Measurements from ENCODE around the gene TREM2. TPM values are rescaled to one million over a fixed set of nuclear protein-coding genes. Genes with fewer than 3 reads are reported as not detected.

Gene TREM2
- not detected for total RNA-seq

DNA sequence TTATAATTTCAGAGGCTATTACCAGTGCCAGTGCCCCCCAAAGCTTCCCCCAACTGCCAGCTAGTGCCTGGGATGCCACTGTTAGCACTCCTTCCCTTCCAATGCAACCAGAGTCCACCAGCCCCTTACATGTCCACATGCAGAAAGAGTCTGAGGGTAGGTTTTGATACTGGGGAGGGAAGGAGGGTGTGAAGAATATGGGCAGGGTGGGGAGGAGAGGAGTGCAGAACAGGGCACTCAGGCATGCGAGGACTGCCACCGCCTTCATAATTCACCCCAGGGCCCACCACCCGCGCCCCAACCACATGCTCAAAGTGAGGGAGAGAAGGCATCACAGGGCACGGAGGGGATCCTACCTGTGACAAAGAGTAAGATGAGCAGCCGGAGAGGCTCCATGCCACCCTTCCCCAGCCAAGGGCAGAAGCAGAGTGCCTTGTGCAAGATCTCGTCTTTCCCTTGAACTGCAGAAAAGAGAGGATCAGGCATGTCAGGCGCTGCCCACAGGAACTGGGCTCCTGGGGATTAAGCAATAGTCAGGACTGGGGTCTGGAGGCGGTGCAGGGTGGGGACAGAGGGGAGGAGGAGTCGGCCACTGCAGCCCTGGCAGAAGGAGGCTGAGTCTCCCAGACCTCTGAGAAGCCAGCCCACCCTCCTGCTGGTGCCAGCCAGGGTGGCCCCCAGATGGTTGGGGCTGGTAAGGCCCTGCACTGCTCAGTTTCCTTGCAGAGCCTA is at the start of gene TREM2:
TSS of gene TREM2 (minus strand) at position 430 of the 732 bp plus-strand sequence. CDS start at position 396, 34 bp downstream.
- H3K27me3 Mint-ChIP-seq = no peaks in the 10 kb centered on the region
- no peak for DNase-seq
- H3K4me3 Mint-ChIP-seq = no peak within 1 kb of the TSS
- no peaks in the 10 kb centered on the region for H3K36me3 Mint-ChIP-seq (ENCODE audit: low read depth)
- POLR2A ChIA-PET = no interaction called here
- ATAC-seq = no peak
- CTCF ChIA-PET = interaction anchor here (0.7 kb wide), 1 partner anchor 20 kb away, joined by 4 read pairs; no protein-coding TSS in a partner anchor
- H3K9me3 Mint-ChIP-seq (ENCODE audit: low read depth) = no peaks in the 10 kb centered on the region
- no peak within 1 kb of the TSS for H3K27ac Mint-ChIP-seq
- intact Hi-C loops (cut with DNase I, micrococcal nuclease) = no loop called here
- no peaks in the 10 kb centered on the region for H3K4me1 Mint-ChIP-seq

DNA sequence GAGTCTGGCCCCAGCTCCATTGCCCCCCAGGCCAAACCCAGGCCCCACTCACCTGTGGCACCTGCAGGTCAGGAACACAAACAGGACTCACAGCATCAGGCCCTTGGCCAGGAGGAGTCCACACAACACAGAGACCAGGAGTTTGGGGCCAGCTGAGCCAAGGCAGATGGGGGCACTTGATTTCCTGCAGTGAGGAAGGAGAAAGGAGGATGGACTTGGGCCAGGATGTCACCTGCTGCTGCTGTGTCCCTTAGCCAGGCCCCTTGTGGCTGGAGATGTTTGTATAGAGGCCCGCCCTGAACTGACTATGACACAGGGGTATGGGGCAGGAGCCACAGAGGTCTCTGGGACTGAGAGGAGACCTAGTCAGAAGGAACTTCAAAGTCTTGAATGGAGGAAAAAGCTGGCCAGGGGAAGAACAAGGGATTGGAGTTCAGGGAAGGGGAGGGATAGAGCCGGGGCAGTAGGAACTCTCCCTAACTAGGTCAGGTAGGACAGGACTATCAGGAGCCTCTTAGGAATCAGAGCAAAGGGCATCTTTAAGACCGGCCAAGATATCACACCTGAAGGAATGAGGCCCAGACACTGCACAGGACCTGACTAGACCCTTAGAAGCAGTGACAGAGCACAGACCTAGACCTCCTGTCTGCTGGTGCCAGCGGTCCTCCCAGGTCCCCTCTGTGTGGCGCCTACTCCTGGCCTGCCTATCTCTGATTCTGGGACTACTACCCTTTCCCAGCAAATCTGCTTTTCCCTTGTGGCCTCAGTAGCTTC is 46.8 kb upstream of the TREM2 start:
- intact Hi-C loops (cut with DNase I, micrococcal nuclease) = no loop called here
- Mint-ChIP-seq H3K27ac (no peak overlapping the region), H3K4me3 (no peak overlapping the region), H3K4me1 (peaks cover 3% of the 10 kb centered on the region), H3K27me3 (no peaks in the 10 kb centered on the region), H3K36me3 (ENCODE audit: low read depth) (peaks cover 5% of the 10 kb centered on the region), H3K9me3 (ENCODE audit: low read depth) (peaks cover 8% of the 10 kb centered on the region)
- DNase-seq (no peak), ATAC-seq (no peak)
- CTCF ChIA-PET = no interaction called here
- POLR2A ChIA-PET = no interaction called here

DNA sequence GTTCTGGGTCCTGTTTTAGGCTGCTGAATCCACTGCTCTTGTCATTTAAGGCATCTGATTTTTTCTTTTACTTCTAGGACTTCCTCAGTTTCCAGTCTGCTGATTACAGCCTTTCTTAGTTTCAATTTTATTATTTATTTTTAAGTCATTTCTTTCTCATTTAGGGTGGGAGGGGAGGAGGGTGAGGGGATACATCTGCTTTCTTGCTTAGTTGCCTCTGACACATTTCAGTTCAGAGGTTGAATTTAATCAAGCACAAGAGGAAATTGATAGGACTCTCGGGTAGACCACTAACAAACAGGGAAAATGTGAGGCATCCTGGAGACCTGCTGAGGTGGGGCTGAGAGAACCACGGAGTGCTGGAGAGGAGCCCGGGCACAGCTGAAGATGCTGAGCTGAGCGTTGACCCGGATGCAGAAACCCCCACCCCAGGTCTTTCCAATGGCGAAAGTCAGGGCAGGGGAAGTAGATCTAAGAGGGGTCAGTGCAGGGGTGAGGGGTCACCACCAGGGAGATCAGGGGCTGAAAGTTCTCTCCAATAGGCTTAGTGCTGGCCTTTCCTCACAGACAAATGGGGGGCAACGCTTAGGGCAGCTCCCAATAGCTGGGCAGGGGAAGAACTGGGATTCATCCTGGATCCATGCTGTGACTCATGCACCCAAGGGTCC is 45.7 kb upstream of the TREM2 start:
- H3K9me3 Mint-ChIP-seq (ENCODE audit: low read depth) = no peaks in the 10 kb centered on the region
- peak; percentile 53 for ATAC-seq
- no peak overlapping the region for H3K27ac Mint-ChIP-seq
- H3K27me3 Mint-ChIP-seq = no peaks in the 10 kb centered on the region
- peaks cover 3% of the 10 kb centered on the region for H3K4me1 Mint-ChIP-seq
- ChIA-PET POLR2A (no interaction called here), CTCF (interaction anchor here (0.9 kb wide), 1 partner anchor 99 kb away, joined by 3 read pairs; no protein-coding TSS in a partner anchor)
- H3K36me3 Mint-ChIP-seq (ENCODE audit: low read depth) = no peaks in the 10 kb centered on the region
- intact Hi-C loops (cut with DNase I, micrococcal nuclease) = no loop called here
- no peak overlapping the region for H3K4me3 Mint-ChIP-seq
- DNase-seq = no peak

DNA sequence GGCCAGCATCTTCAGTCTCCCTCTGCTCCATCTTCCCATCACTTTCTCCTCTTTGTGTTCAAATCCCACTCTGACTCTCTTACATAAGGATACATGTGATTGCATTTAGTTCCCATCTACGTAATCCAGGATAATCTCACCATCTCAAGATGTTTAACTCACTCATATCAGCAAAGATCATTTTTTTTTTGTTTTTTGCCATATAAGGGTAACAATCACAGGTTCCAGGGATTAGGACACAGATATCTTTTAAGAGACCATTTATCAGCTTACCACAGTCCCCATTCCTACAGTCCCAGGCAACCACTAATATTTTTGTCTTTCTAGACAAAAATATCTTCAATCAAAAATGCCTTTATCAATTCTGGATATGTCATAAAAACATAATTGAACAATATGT is 41.2 kb upstream of the TREM2 start:
- Mint-ChIP-seq H3K27me3 (no peaks in the 10 kb centered on the region), H3K4me1 (peaks cover 39% of the 10 kb centered on the region), H3K36me3 (ENCODE audit: low read depth) (peaks cover 2% of the 10 kb centered on the region), H3K4me3 (no peak overlapping the region), H3K27ac (no peak overlapping the region), H3K9me3 (ENCODE audit: low read depth) (no peaks in the 10 kb centered on the region)
- intact Hi-C loops (cut with DNase I, micrococcal nuclease) = no loop called here
- ChIA-PET POLR2A (no interaction called here), CTCF (no interaction called here)
- DNase-seq (no peak), ATAC-seq (no peak)

DNA sequence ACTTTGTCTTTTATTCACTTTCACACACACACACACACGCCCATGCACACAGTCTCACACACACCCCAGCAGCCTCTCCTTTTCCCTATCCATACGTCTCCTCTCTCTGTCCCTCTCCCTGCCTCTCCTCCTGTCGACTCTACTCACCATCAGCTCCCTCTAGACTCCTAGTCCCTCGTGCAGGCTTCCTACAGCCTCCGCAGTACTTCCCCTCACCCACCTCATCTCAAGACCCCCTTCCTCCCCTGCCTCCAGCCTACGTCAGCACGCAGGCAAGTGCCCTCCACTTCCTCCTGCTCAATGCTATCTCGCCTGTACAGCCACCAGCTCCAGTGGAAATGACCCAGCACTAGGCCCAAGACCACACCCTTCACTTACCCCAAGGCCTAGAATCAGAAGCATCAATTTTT is 38.9 kb upstream of the TREM2 start:
- ATAC-seq = no peak
- POLR2A ChIA-PET = no interaction called here

DNA sequence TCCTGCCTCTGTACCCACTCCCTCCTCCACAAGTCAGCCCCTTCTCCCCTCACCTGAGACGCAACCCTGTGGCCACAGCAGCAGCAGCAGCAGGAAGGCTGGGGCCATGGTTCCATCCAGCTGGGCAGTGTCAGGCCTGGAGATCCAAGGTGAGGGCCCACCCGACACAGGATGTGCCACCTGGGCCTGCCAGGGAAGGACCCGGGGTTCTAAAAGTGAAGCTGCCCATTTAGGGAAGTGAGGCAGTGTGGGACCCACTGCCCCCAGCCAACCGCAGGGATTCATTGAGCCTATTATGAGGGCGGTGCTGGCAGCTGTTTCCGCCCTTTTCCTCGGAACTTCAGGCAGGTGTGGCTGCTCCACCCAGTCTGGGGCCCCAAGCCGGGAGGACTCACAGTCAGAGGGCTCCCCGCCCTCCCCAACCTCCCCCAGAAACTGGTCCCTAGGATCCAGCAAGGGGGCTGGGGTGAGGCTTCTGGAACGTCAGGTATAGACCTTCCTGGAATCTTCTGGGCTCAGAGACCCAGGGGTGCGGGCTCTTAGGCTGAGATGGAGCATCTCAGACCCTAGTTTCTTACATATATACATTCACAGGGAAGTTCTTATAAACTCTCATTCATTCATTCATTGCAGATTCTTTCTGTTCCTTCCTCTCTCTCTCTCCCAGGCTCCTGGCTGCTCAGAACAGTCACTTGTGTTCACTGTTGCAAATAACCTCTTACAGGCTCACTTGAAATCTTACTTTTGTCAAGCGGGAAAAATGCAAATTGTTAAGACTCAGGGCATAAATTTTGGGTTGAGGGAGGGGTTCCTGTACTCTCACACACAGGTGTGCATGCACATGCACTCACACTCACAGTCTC is 38.2 kb upstream of the TREM2 start, which contains the start of gene TREML2:
TSS of gene TREML2 (minus strand) at position 249 of the 863 bp plus-strand sequence. CDS start at position 108, 141 bp downstream.
- Mint-ChIP-seq H3K27ac (peak within 1 kb of the TSS; percentile 93), H3K4me3 (peak within 1 kb of the TSS; percentile 71), H3K4me1 (peaks cover 55% of the 10 kb centered on the region), H3K27me3 (no peaks in the 10 kb centered on the region), H3K9me3 (ENCODE audit: low read depth) (no peaks in the 10 kb centered on the region), H3K36me3 (ENCODE audit: low read depth) (peaks cover 2% of the 10 kb centered on the region)
- peak; percentile 13 for ATAC-seq
- POLR2A ChIA-PET = interaction anchor here (1.5 kb wide), 1 partner anchor 133 kb away, joined by 4 read pairs; no protein-coding TSS in a partner anchor
- DNase-seq = peak; percentile 62
- intact Hi-C loops (cut with DNase I, micrococcal nuclease) = loop anchor here in 1 of 2 experiments (1.0 kb wide), 1 partner anchor 129 kb away; the partner anchor contains the start of genes NFYA and OARD1
- CTCF ChIA-PET = interaction anchor here (1.0 to 3.0 kb wide), 5 partner anchors 9 to 127 kb away, joined by 3 to 15 read pairs (median 5); no protein-coding TSS in a partner anchor

More for the DNA sequence above, 38.9 kb upstream of the TREM2 start:
- Mint-ChIP-seq H3K27ac (peak overlapping the region; percentile 93), H3K9me3 (ENCODE audit: low read depth) (no peaks in the 10 kb centered on the region), H3K36me3 (ENCODE audit: low read depth) (peaks cover 2% of the 10 kb centered on the region), H3K4me1 (peaks cover 52% of the 10 kb centered on the region), H3K4me3 (peak overlapping the region; percentile 71), H3K27me3 (no peaks in the 10 kb centered on the region)
- intact Hi-C loops (cut with DNase I, micrococcal nuclease) = no loop called here
- DNase-seq = no peak
- CTCF ChIA-PET = interaction anchor here (0.6 to 1.1 kb wide), 3 partner anchors 10 to 131 kb away, joined by 3 to 6 read pairs (median 3); no protein-coding TSS in a partner anchor

DNA sequence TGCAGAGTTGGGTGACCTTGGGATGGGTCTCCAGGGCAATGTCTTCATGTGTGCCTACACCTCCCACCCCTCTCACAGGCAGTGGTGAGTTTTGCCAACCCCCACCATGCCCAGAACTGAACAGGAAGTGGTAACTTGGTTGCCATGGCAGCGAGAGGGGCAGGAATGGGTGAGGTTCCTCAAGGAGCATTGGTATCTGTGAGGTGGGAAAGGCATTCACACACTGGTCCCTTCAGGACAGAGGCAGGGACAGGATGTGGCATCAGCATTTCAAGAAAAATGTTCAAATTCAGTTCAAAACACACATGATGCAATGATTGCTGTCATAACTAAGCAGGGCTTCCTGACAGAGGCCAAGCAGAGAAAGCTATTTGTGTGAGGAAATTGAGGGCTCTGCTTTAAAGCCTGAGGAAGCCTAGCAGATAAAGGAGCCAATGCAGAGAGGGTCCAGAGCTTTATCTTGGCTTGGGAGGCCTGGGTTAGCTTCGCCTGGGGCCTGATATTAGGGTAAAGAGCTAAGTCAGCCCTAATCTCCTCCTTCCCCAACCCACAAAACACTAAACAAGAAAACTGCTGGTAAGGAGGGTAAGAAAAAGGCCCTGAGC is 37.5 kb upstream of the TREM2 start:
- Mint-ChIP-seq H3K4me1 (peaks cover 55% of the 10 kb centered on the region), H3K27me3 (no peaks in the 10 kb centered on the region), H3K4me3 (peak overlapping the region; percentile 71), H3K27ac (peak overlapping the region; percentile 93), H3K9me3 (ENCODE audit: low read depth) (no peaks in the 10 kb centered on the region), H3K36me3 (ENCODE audit: low read depth) (peaks cover 2% of the 10 kb centered on the region)
- ChIA-PET POLR2A (interaction anchor here (0.6 to 1.5 kb wide), 2 partner anchors 96 to 134 kb away, joined by 4 read pairs; no protein-coding TSS in a partner anchor), CTCF (interaction anchor here (0.6 to 3.0 kb wide), 7 partner anchors 9 to 126 kb away, joined by 3 to 15 read pairs (median 4); no protein-coding TSS in a partner anchor)
- intact Hi-C loops (cut with DNase I, micrococcal nuclease) = loop anchor here in 1 of 2 experiments (1.0 kb wide), 1 partner anchor 128 kb away; the partner anchor contains the start of genes NFYA and OARD1
- ATAC-seq (peak; percentile 56), DNase-seq (peak; percentile 78)

DNA sequence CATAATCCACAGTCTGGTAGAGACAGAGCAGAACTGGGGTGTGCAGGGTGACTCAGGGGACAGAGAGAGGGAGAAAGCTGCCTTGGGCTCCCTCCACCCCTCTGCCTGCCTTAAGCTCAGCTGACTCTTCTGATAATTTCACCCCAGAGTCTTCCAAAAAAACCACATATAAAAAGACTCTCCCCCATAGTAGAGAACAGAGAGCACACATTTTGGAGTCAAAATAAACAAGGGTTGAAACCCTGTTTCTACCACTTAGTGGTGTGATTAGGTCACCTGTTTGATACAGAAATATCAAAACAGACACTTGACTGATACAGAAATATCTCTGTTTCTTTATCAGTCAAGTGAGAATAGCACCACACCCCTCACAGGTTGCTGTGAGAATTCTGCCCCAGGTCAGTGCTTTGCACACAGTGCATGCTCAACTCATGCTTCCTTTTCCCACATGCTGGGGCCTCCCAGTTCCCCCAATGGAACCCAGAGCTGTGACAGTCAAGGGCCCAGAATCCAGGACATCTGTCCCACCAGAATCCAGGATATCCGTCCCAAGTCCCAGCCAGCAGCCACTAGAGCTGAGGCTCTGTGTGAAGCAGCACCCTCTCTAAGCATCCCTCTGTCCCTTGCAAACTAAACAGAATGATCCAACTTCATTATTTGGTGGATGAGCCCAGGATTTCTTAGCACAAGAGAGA is 36.8 kb upstream of the TREM2 start:
- ATAC-seq (peak; percentile 75), DNase-seq (peak; percentile 66)
- H3K4me3 Mint-ChIP-seq = peak overlapping the region; percentile 71
- ChIA-PET POLR2A (interaction anchor here (0.6 to 1.5 kb wide), 2 partner anchors 96 to 134 kb away, joined by 4 read pairs; no protein-coding TSS in a partner anchor), CTCF (interaction anchor here (0.6 to 3.0 kb wide), 7 partner anchors 8 to 125 kb away, joined by 3 to 15 read pairs (median 4); no protein-coding TSS in a partner anchor)
- H3K9me3 Mint-ChIP-seq (ENCODE audit: low read depth) = no peaks in the 10 kb centered on the region
- no peaks in the 10 kb centered on the region for H3K27me3 Mint-ChIP-seq
- H3K4me1 Mint-ChIP-seq = peaks cover 58% of the 10 kb centered on the region
- intact Hi-C loops (cut with DNase I, micrococcal nuclease) = loop anchor here (1.0 to 2.0 kb wide), 4 partner anchors 95 to 127 kb away; partner anchors contain the start of genes NFYA (in 1 of the 2) and OARD1 (in 1 of the 2)
- peak overlapping the region; percentile 93 for H3K27ac Mint-ChIP-seq
- peaks cover 4% of the 10 kb centered on the region for H3K36me3 Mint-ChIP-seq (ENCODE audit: low read depth)

DNA sequence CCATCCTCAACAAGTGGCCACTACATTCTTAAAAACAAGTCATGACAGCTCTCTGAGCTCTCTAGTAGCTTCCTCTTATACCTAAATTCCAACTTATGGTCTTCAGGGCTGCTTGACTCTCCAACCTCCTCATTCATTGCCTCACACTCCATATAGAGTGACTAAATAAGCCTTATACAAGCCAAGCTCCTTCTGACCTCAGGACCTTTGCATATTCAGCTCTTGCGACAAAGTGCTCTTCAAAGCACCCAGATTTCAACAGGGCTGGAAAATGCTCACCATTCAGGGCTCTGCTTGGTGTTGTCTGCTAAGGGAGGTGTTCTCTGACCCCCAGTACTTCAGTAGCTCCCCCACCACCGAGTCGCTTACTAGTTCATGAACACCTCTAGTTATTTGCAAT is 34.3 kb upstream of the TREM2 start:
- ATAC-seq (no peak), DNase-seq (no peak)
- Mint-ChIP-seq H3K27ac (peak overlapping the region; percentile 26), H3K4me1 (peaks cover 52% of the 10 kb centered on the region), H3K36me3 (ENCODE audit: low read depth) (peaks cover 5% of the 10 kb centered on the region), H3K4me3 (no peak overlapping the region), H3K27me3 (no peaks in the 10 kb centered on the region), H3K9me3 (ENCODE audit: low read depth) (no peaks in the 10 kb centered on the region)
- ChIA-PET POLR2A (no interaction called here), CTCF (interaction anchor here (1.0 to 1.6 kb wide), 2 partner anchors 15 to 110 kb away, joined by 3 to 6 read pairs; no protein-coding TSS in a partner anchor)
- intact Hi-C loops (cut with DNase I, micrococcal nuclease) = no loop called here
